Epidermal melanocyte (primary cell): ENCODE results near the gene PLCE1.

Source experiments
- DNase-seq: peaks from one replicate; pipeline ENCODE4 v3.0.0; 2011; ENCODE audit warnings: low spot score; ENCODE audit not compliant: insufficient read length

PLCE1 gene

GRCh38 chr10:93994438-93994801 lies 689 bp downstream of the PLCE1 start:
- DNase-seq = no peak

GRCh38 chr10:93995182-93995581 lies 1.5 kb downstream of the PLCE1 start:
- no peak for DNase-seq

GRCh38 chr10:93995598-93996271 lies 2.0 kb downstream of the PLCE1 start:
- DNase-seq = no peak

- DNase-seq = no peak
Observed at GRCh38 chr10:93996551-93996950, 2.8 kb downstream of the PLCE1 start.

GRCh38 chr10:93997546-93997945 lies 3.8 kb downstream of the PLCE1 start:
- no peak for DNase-seq

- DNase-seq = no peak
Observed at GRCh38 chr10:93999401-93999851, 5.7 kb downstream of the PLCE1 start.

GRCh38 chr10:94000638-94001415 lies 7.1 kb downstream of the PLCE1 start:
- DNase-seq = no peak

- DNase-seq = no peak
Observed at GRCh38 chr10:94001416-94001810, 7.7 kb downstream of the PLCE1 start.

- no peak for DNase-seq
Observed at GRCh38 chr10:94002156-94002555, 8.4 kb downstream of the PLCE1 start.

- no peak for DNase-seq
Observed at GRCh38 chr10:94003488-94003887, 9.8 kb downstream of the PLCE1 start.

- no peak for DNase-seq
Observed at GRCh38 chr10:94005050-94005449, 11.3 kb downstream of the PLCE1 start.

- no peak for DNase-seq
Observed at GRCh38 chr10:94006591-94007550, 13.1 kb downstream of the PLCE1 start.

GRCh38 chr10:94008526-94008925 lies 14.8 kb downstream of the PLCE1 start:
- no peak for DNase-seq

- DNase-seq = no peak
Observed at GRCh38 chr10:94010116-94010515, 16.4 kb downstream of the PLCE1 start.

GRCh38 chr10:94010886-94011285 lies 17.2 kb downstream of the PLCE1 start:
- DNase-seq = no peak

GRCh38 chr10:94011296-94011695 lies 17.6 kb downstream of the PLCE1 start:
- DNase-seq = no peak

- no peak for DNase-seq
Observed at GRCh38 chr10:94012834-94013233, 19.1 kb downstream of the PLCE1 start.

- no peak for DNase-seq
Observed at GRCh38 chr10:94013331-94013760, 19.6 kb downstream of the PLCE1 start.

GRCh38 chr10:94014304-94014703 lies 20.6 kb downstream of the PLCE1 start:
- no peak for DNase-seq

GRCh38 chr10:94016727-94017714 lies 23.3 kb downstream of the PLCE1 start:
- no peak for DNase-seq

- no peak for DNase-seq
Observed at GRCh38 chr10:94018107-94018506, 24.4 kb downstream of the PLCE1 start.
